ENCODE results near the gene RBBP8. TPM values are rescaled to one million over a fixed set of nuclear protein-coding genes. Genes with fewer than 3 reads are reported as not detected.

RBBP8 gene
- total RNA-seq, 1 donor from 2014 or later = 13.6 TPM

DNA sequence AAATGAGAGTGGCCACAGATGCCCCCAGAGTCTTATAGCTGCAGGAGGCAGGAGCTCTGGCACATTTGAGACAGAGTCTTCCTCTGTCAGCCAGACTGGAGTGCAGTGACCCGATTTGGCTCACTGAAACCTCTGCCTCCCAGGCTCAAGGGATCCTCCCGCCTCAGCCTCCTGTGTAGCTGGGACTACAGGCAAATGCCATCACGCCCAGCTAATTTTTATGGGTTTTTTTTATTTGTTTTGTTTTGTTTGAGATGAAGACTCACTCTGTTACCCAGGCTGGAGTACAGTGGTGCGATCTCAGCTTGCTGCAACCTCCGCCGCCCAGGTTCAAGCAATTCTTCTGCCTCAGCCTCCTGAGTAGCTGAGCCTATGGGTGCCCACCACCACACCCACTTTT, 121.4 kb downstream of the RBBP8 start:
- H3K27me3 Mint-ChIP-seq (ENCODE audit: unreplicated experiment) = peaks cover 6% of the 10 kb centered on the region

DNA sequence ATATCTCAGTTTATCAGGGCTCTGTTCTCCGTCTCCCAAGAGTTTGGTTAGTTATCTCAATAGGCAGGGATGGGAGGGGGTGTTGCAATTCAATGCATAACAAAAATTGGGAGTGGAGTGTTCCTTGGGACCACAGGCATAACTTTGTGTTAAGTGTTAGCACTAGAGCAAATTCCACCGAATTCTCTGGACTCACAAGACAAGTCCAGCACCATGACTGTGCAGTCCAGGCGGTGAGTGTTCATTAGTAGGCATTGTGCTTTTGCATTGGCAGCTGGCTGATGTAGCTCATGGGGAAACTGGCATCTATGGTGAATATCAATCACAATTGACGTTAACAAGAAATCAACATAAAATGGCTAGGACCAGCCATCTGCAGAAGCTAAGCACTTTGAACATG, 123.2 kb downstream of the RBBP8 start:
- Mint-ChIP-seq H3K27ac (ENCODE audit: unreplicated experiment) (no peak overlapping the region), H3K4me1 (ENCODE audit: low read depth, unreplicated experiment) (no peaks in the 10 kb centered on the region), H3K36me3 (ENCODE audit: unreplicated experiment) (no peaks in the 10 kb centered on the region), H3K27me3 (ENCODE audit: unreplicated experiment) (peaks cover 1% of the 10 kb centered on the region), H3K9me3 (ENCODE audit: unreplicated experiment) (no peaks in the 10 kb centered on the region), H3K4me3 (ENCODE audit: unreplicated experiment) (no peak overlapping the region)
- TF ChIP-seq, protein P1, sequence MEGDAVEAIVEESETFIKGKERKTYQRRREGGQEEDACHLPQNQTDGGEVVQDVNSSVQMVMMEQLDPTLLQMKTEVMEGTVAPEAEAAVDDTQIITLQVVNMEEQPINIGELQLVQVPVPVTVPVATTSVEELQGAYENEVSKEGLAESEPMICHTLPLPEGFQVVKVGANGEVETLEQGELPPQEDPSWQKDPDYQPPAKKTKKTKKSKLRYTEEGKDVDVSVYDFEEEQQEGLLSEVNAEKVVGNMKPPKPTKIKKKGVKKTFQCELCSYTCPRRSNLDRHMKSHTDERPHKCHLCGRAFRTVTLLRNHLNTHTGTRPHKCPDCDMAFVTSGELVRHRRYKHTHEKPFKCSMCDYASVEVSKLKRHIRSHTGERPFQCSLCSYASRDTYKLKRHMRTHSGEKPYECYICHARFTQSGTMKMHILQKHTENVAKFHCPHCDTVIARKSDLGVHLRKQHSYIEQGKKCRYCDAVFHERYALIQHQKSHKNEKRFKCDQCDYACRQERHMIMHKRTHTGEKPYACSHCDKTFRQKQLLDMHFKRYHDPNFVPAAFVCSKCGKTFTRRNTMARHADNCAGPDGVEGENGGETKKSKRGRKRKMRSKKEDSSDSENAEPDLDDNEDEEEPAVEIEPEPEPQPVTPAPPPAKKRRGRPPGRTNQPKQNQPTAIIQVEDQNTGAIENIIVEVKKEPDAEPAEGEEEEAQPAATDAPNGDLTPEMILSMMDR (IDR thresholded peaks at IDR 0.05; ENCODE audit: partially characterized antibody, unreplicated experiment) = no peak
- no peak for DNase-seq

More for the DNA sequence above, 121.4 kb downstream of the RBBP8 start:
- TF ChIP-seq, protein P1 (IDR thresholded peaks at IDR 0.05; ENCODE audit: partially characterized antibody, unreplicated experiment) = no peak
- H3K9me3 Mint-ChIP-seq (ENCODE audit: unreplicated experiment) = no peaks in the 10 kb centered on the region
- H3K27ac Mint-ChIP-seq (ENCODE audit: unreplicated experiment) = no peak overlapping the region
- peaks cover 9% of the 10 kb centered on the region for H3K4me1 Mint-ChIP-seq (ENCODE audit: low read depth, unreplicated experiment)
- no peak for DNase-seq
- no peak overlapping the region for H3K4me3 Mint-ChIP-seq (ENCODE audit: unreplicated experiment)
- no peaks in the 10 kb centered on the region for H3K36me3 Mint-ChIP-seq (ENCODE audit: unreplicated experiment)

- no peak overlapping the region for H3K27ac Mint-ChIP-seq (ENCODE audit: unreplicated experiment)
- DNase-seq = no peak
- H3K4me1 Mint-ChIP-seq (ENCODE audit: low read depth, unreplicated experiment) = no peaks in the 10 kb centered on the region
- H3K9me3 Mint-ChIP-seq (ENCODE audit: unreplicated experiment) = no peaks in the 10 kb centered on the region
- H3K36me3 Mint-ChIP-seq (ENCODE audit: unreplicated experiment) = no peaks in the 10 kb centered on the region
- no peak overlapping the region for H3K4me3 Mint-ChIP-seq (ENCODE audit: unreplicated experiment)
- TF ChIP-seq, protein P1 (IDR thresholded peaks at IDR 0.05; ENCODE audit: partially characterized antibody, unreplicated experiment) = no peak
- H3K27me3 Mint-ChIP-seq (ENCODE audit: unreplicated experiment) = peaks cover 1% of the 10 kb centered on the region
Measured at GRCh38 chr18:23057096-23057495, 124.0 kb downstream of the RBBP8 start.

- Mint-ChIP-seq H3K27me3 (ENCODE audit: unreplicated experiment) (no peaks in the 10 kb centered on the region), H3K4me3 (ENCODE audit: unreplicated experiment) (no peak overlapping the region), H3K9me3 (ENCODE audit: unreplicated experiment) (no peaks in the 10 kb centered on the region), H3K36me3 (ENCODE audit: unreplicated experiment) (peaks cover 5% of the 10 kb centered on the region), H3K4me1 (ENCODE audit: low read depth, unreplicated experiment) (no peaks in the 10 kb centered on the region), H3K27ac (ENCODE audit: unreplicated experiment) (no peak overlapping the region)
- TF ChIP-seq, protein P1 (IDR thresholded peaks at IDR 0.05; ENCODE audit: partially characterized antibody, unreplicated experiment) = no peak
- DNase-seq = no peak
Measured at GRCh38 chr18:23058746-23059415, 125.8 kb downstream of the RBBP8 start.
